Measurements from ENCODE around the gene CHSY1. TPM values are rescaled to one million over a fixed set of nuclear protein-coding genes. Genes with fewer than 3 reads are reported as not detected.

The CHSY1 gene
- total and polyA plus RNA-seq, 10 of the 15 experiments (the other 5 are each of a cell fraction or from before 2014, with no cell fraction given) = 1.4 to 31.2 (median 10.5) TPM

DNA sequence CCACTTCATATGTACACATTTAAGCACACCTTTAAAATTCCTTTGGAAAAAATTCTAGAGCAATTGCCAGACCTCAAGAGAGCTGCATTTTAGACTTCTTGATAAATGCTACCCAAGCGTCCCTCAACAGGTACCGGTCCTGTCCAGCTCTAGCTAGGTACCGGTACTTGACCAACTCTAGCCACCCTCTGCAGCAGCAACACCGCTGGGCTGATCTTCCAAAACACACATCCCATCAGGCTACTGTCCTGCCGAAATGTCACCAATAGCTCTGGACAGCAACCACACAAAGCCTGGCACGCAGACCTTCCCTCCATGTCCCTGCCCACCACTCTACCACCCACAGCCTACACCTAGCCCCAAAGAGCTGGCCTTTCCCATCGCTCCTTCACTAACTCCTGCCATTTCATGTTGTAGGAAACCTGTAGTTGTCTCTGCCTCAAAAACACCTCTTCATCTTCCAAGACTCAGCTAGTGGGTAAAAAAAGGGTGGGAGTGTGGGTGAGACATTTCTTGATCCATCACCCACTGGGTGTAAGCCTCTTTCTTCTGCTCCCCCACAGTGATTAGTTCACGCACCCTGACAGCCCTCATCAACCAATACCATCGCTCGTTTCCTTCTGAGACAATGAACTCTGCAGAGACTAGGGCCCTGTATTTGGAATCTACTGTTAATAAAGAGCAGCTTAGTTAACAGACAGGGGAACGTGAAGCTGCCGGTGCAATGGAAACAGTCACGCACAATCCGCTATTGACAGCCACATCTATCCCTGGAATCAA lies 6.8 kb downstream of the CHSY1 start:
- ATAC-seq (no peak), DNase-seq (ENCODE audit: low read depth, low spot score) (no peak), FAIRE-seq (no peak)
- POLR2A ChIA-PET = interaction anchor here (0.8 to 2.9 kb wide), 9 partner anchors 13 to 120 kb away, joined by 3 to 11 read pairs (median 3); no protein-coding TSS in a partner anchor
- H2AFZ ChIP-seq (ENCODE audit: control insufficient read depth, low read depth, low read length) = no peak overlapping the region
- H3K27me3 ChIP-seq (replicated peaks in 1 of 2; ENCODE audit: control insufficient read depth in 2 of 2, insufficient read depth in 2 of 2, low read length in 1 of 2) = no peaks in the 10 kb centered on the region
- in situ Hi-C loops (cut with MboI) (no loop called here), intact Hi-C loops (cut with micrococcal nuclease; ENCODE audit: unreplicated experiment) (no loop called here)
- H3K4me3 ChIP-seq = peak overlapping the region; percentile 35
- peak overlapping the region; percentile 66; the same call in 1 of the 2 replicates for H3K4me2 ChIP-seq (ENCODE audit: control insufficient read depth, insufficient read depth)
- RAD21 ChIA-PET (ENCODE audit: unreplicated experiment) = interaction anchor here (0.6 to 3.3 kb wide), 15 partner anchors 13 to 155 kb away, joined by 3 to 26 read pairs (median 4); no protein-coding TSS in a partner anchor
- H4K20me1 ChIP-seq (ENCODE audit: control insufficient read depth, insufficient read depth) = no peaks in the 10 kb centered on the region; the same call in 1 of the 2 replicates
- peaks cover 0 to 6% of the 10 kb centered on the region in 2 experiments; a peak in 1 of 4 replicates for H3K36me3 ChIP-seq (ENCODE audit: control insufficient read depth in 2 of 2, insufficient read depth in 2 of 2, low read length in 1 of 2)
- peaks cover 94% of the 10 kb centered on the region for H3K79me2 ChIP-seq (ENCODE audit: control insufficient read depth, insufficient read depth, low read length)
- CTCF ChIA-PET = interaction anchor here (0.7 to 5.8 kb wide), 14 partner anchors 11 to 318 kb away, joined by 3 to 64 read pairs (median 5); no protein-coding TSS in a partner anchor
- BruUV-seq (replicated peaks) = no TSS peak
- H3K9me3 ChIP-seq (replicated peaks; ENCODE audit: control insufficient read depth, insufficient read depth, low read length) = no peaks in the 10 kb centered on the region
- no peak overlapping the region for H3K27ac ChIP-seq (ENCODE audit: control insufficient read depth, insufficient read depth)
- SMC1A ChIA-PET (ENCODE audit: uncharacterized antibody, unreplicated experiment) = interaction anchor here (0.6 to 10.3 kb wide), 19 partner anchors 9 to 322 kb away, joined by 3 to 119 read pairs (median 4); no protein-coding TSS in a partner anchor
- H3K9ac ChIP-seq (ENCODE audit: control insufficient read depth, insufficient read depth, low read length) = no peak overlapping the region
- 96% methylated on average over 14 of the region's 14 CpGs for WGBS (ENCODE audit: insufficient coverage, insufficient replicate concordance, low lambda C conversion rate, missing lambda C conversion rate)
- H3K4me1 ChIP-seq (ENCODE audit: control insufficient read depth, insufficient read depth, low read length) = peaks cover 37% of the 10 kb centered on the region
- TF ChIP-seq TAF1 (IDR thresholded peaks at IDR 0.05; ENCODE audit: borderline replicate concordance, low read depth, low read length) (no peak), BACH1 (IDR thresholded peaks at IDR 0.05; ENCODE audit: borderline replicate concordance) (no peak), ESRRA (IDR thresholded peaks at IDR 0.05; ENCODE audit: low read length) (no peak), ZNF207 (IDR thresholded peaks at IDR 0.05; ENCODE audit: borderline replicate concordance) (no peak), ZBED1 (IDR thresholded peaks at IDR 0.05; ENCODE audit: borderline replicate concordance) (no peak), ELK1 (IDR thresholded peaks at IDR 0.05; ENCODE audit: low read depth, low read length) (no peak), MLLT1 (IDR thresholded peaks at IDR 0.05) (no peak), ATF7 (IDR thresholded peaks at IDR 0.05; ENCODE audit: low read depth) (no peak), NBN (IDR thresholded peaks at IDR 0.05) (no peak), RUNX3 (IDR thresholded peaks at IDR 0.05; ENCODE audit: low read length) (no peak), SMARCA5 (IDR thresholded peaks at IDR 0.05) (no peak), E2F4 (IDR thresholded peaks at IDR 0.05; ENCODE audit: low read depth, low read length) (no peak), NR2F1 (conservative IDR thresholded peaks at IDR 0.05) (no peak)
- TF ChIP-seq, protein P1, sequence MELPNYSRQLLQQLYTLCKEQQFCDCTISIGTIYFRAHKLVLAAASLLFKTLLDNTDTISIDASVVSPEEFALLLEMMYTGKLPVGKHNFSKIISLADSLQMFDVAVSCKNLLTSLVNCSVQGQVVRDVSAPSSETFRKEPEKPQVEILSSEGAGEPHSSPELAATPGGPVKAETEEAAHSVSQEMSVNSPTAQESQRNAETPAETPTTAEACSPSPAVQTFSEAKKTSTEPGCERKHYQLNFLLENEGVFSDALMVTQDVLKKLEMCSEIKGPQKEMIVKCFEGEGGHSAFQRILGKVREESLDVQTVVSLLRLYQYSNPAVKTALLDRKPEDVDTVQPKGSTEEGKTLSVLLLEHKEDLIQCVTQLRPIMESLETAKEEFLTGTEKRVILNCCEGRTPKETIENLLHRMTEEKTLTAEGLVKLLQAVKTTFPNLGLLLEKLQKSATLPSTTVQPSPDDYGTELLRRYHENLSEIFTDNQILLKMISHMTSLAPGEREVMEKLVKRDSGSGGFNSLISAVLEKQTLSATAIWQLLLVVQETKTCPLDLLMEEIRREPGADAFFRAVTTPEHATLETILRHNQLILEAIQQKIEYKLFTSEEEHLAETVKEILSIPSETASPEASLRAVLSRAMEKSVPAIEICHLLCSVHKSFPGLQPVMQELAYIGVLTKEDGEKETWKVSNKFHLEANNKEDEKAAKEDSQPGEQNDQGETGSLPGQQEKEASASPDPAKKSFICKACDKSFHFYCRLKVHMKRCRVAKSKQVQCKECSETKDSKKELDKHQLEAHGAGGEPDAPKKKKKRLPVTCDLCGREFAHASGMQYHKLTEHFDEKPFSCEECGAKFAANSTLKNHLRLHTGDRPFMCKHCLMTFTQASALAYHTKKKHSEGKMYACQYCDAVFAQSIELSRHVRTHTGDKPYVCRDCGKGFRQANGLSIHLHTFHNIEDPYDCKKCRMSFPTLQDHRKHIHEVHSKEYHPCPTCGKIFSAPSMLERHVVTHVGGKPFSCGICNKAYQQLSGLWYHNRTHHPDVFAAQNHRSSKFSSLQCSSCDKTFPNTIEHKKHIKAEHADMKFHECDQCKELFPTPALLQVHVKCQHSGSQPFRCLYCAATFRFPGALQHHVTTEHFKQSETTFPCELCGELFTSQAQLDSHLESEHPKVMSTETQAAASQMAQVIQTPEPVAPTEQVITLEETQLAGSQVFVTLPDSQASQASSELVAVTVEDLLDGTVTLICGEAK (IDR thresholded peaks at IDR 0.05; ENCODE audit: borderline replicate concordance) = no peak

All from GM12878 (cell line).